Measurements from ENCODE around the gene DGKH.
"Not testable (repeated sequence)": the region's sequence is repeated elsewhere in the genome, so short reads cannot be mapped to it uniquely, and the experiment has no call there.

Gene DGKH

DNA sequence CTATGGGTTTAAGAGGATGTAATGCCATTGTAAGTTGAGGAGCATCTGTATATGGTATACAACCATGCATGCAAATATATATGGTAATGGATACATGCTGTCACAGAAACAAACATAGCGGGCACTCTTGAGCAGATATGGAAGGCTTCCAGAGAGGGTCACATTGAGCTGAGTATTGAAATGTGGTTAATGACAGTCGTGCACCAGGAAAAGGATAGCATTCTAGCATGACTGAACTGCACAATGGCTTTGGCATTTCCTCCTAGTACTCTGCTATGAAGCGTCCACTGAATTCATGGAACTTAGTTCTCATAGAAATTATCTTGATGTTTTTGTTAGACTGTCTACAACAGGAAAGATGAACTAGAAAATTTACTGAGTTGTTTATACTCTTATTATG lies 25.2 kb downstream of the DGKH start:
- no peak for DNase-seq

DNA sequence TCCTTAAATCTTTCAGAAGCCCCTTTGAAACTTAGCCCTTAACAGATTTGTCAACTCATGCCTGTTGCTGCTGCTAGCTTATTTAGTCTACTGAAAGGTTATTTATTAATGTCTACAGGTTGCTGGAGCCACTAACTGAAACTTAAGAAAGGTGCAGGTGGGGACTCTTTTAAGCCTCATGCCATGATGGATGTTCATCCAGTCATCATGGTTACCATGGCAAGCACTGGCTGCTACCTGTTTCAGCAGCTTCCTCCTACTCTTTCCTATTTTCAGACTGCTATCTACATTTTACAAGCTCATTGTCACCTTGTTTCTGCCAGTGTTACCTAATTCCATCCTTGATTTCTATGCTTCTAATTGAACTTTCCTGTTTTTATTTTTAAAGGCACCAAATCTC lies 27.1 kb downstream of the DGKH start:
- no peak for DNase-seq

DNA sequence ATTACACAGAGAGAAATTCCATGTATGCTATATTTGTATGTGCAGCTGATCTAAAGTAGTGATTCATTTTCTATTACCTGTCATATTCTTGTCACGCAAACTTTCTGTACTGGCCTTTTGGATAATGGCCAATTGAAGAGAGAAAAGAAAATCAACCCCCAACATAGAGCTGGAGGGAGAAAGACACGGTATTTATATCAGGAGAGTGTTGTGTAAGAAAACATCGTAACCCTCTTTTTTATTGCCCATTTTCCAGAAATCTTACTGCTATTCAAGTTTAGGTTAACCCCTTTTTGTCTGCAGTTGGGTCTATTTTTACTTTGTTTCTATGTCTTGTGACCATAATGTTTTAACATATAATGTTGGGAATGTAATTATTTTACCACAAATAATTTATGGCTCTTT lies 27.9 kb downstream of the DGKH start:
- no peak for DNase-seq

- DNase-seq: no peak
These were observed 29.8 kb downstream of the DGKH start for GRCh38 chr13:42078128-42078808.

DNA sequence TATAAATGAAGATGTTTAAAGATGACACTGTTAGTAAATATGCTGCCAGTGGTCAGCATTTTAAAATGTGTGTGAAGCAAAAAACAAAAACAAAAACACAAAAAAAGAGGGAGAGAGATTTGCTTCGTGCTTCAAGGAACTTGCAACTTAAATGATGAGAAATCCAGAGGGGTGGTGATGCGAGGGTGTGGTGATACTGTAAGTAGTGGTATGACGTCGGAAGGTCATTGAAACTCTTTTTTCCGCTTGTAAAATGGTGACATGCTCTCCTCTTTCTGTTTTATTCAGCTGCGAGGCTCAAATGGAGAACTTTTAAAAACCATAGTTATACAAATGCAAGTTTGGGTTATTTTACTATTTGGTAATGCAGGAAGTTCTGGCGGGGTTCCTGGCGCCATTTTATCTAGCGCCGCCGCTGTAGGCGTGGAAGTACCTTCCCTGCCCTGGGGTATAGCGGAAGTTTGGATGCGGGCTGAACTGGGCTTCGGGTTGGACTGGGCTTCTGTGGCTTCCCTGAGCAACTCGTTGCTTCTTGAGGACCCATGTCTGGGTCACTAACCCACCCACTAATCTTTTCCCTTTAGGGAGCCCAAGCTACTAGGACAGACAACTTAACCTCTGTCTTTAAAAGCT lies 34.8 kb downstream of the DGKH start:
- DNase-seq: no peak

- no peak for DNase-seq
These were observed 36.3 kb downstream of the DGKH start for GRCh38 chr13:42084722-42085121.

GRCh38 chr13:42086582-42086981 lies 38.1 kb downstream of the DGKH start:
- DNase-seq: no peak

DNA sequence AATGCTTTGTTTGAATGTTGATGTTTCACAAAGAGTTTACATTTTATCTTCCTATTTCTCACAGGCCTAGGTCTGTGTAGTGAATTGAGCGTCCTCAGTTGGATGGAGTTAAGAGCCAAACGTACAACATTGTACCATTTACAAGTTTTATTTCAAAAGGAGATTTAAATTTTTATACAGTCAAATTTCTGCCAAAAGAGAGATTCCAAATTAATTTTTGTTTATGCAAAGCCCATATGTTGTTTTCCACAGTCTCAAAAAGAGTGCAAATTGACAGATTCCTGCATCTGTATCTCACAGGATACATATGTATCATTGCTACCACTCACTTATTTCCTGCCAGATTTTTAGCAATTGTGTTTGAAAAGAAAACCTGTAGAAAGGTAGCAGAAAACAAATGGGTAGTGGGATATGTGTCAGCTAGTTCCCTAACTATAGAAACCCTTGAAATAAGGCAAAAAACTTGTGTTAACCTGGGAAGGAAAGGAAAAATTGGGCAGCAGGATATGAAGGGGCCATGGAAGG lies 46.1 kb downstream of the DGKH start:
- DNase-seq: no peak

DNA sequence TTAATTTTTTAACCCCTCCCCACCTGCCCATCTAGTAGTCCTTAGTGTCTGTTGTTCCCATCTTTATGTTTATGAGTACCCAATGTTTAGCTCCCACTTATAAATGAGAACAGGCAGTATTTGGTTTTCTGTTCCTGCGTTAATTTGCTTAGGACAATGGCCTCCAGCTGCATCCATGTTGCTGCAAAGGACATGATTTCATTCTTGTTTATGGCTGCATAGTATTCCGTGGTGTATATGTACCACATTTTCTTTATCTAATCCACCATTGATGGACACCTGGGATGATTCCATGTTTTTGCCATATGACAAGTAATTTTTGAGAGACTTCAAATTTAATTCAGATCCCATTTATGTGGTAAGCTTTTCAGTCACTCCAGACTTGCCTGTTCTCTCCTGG lies 47.8 kb downstream of the DGKH start:
- not testable (repeated sequence) for DNase-seq

- DNase-seq: no peak
These were observed 51.7 kb downstream of the DGKH start for GRCh38 chr13:42099962-42100675.

DNA sequence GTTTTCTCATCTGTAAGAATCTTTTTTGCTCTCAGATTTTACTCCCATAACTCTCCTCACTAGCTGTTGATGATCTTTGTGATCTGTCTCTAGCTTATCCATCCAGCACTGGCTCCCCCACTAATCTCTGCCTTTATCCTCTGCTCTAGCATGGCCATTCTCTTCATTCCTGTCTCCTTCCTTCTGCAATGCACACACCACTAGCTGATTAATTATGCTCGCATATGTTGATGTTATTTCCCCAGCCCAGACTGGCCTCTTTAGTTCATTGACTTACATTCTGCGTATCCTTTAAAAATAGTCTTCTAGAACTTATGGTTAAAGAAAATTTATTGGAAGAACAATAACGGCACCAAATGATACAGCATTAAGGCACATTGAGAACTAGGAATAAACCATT lies 52.5 kb downstream of the DGKH start:
- DNase-seq: no peak

DNA sequence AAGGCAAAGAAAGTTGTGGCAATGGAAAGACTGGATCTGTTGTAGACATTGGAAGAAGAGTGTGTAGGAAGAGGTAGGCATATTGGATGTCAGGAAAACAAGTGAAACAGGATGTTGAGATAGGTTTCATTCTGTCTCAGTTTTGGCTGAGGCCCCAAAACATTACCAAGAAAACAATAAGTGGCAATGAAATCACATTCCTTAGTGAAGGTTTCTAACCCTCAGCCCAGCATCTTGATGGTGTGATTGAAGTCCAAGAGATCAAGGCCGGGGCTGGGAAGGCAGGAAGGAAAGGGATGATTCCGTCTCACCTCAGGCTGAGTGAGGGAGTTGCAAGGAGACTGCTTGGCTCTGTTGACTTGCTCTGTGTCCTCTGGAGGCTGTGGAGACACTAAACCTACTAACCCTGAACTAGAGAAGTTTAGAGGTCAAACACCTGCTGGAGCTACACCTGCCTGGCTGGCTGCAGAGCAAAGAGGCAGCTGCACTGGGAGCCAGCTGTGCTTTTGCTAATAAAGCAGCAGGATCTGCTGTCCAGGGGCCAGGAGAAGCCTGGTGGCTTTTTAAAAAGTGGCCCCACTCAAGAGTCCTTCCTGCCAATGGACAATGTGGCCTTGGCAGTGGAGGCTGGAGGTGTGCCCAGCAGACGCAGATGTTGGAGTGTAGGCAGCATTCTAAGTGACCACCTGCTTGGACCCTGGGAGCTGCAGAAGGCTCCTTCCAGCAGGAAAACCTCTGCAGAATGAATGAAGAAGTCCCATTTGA lies 53.6 kb downstream of the DGKH start:
- peak; percentile 21 to 76 for DNase-seq

- DNase-seq: no peak
These were observed 54.8 kb downstream of the DGKH start for GRCh38 chr13:42102961-42103865.

DNA sequence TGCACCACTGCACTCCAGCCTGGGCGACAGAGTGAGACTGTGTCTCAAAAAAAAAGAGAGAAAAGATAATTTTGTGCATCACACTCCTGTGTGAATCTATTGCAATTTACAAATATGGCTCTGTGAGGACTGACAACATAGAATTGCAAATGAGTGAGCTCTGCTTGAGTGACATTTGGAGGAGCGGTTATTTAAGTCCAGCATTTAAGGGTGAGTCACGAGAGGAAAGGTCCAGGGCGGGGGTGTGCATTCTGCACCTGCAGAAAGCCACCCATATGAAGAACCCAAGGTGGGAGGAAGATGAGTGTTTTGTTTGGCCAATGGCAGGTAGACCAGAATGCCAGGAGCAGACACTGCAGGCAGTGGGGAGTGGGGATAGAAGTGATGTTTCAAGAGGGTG lies 58.5 kb downstream of the DGKH start:
- no peak for DNase-seq

DNA sequence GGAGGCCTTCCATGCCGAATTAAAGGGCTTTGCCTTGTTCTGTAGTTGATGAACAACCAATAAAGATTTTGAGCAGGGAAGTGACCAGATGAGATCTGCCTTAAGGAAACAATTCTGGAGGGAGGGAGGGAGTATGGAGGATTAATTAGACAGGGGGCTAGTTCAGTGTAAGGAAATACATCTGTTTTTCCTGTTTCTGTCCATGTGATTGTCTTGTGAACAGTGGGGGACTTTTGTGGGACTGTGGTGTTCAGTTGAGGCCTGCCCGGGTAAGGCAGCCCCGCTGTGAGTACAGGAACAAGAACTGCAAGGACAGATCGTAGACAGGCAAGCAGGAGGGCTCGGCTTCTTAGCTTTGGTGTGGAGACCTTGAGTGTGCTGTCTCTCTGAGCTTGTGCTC lies 59.0 kb downstream of the DGKH start:
- no peak for DNase-seq

- DNase-seq: no peak
These were observed 59.8 kb downstream of the DGKH start for GRCh38 chr13:42108217-42108616.

- DNase-seq: no peak
These were observed 61.5 kb downstream of the DGKH start for GRCh38 chr13:42109957-42110356.

- DNase-seq: peak; percentile 43 to 59
These were observed 62.1 kb downstream of the DGKH start for GRCh38 chr13:42110410-42111155.

GRCh38 chr13:42112864-42113263 lies 64.4 kb downstream of the DGKH start:
- no peak for DNase-seq

DNA sequence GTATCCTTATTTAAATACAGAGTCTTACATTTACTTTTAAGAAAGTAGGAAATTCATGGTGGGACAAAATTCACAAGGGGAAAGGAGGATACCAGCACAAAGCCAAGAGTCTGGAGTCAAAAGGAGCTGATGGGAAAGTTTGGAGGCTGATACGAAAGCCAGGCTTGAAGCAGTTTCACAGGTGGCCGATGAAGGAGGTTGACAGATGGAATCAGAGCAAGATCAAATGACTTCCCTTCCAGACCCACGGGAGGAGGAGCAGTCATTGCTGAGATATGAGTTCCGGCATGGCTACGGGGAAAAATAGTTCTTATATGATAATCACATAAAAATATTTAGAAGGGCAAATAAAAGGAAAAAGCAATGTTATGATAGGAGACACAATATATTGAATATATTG lies 65.0 kb downstream of the DGKH start:
- DNase-seq: no peak

- DNase-seq: no peak
These were observed 65.8 kb downstream of the DGKH start for GRCh38 chr13:42114278-42114677.

Measured in NCI-H2081 (cell line).